ENCODE data around the gene RNF187. TPM values are rescaled to one million over a fixed set of nuclear protein-coding genes. Genes with fewer than 3 reads are reported as not detected.

RNF187 gene
- total RNA-seq, 1 donor from 2014 or later, result 31.8 TPM

Small RNA genes within 50 kb of the gene (small RNA-seq; reads per million reads assigned to genes)
- gene MIR4666A (ENCODE audit: low replicate concordance), result not detected

Other genes with a start within 250 kb of the RNF187 start
- 8.4 TPM for gene TRIM11, start 80.5 kb upstream of the RNF187 start, total RNA-seq
- 0.69 TPM for gene TRIM17, start 70.5 kb upstream of the RNF187 start, total RNA-seq
- 14.4 TPM for gene RHOU, start 248.1 kb downstream of the RNF187 start, total RNA-seq